Epithelial cell of alveolus of lung (primary cell): ENCODE data around the gene TTF1. TPM values are rescaled to one million over a fixed set of nuclear protein-coding genes. Genes with fewer than 3 reads are reported as not detected.

Experiments used
- total RNA-seq: library from RNA; depleted of rRNA; stranded (reverse); fragments of >200 nt; gene quantifications from 2 replicates; pipeline ENCODE4 v1.2.1, GENCODE V29; 2015

TTF1 gene
- 7.8 and 13.8 TPM in 2 replicates for total RNA-seq

DNA sequence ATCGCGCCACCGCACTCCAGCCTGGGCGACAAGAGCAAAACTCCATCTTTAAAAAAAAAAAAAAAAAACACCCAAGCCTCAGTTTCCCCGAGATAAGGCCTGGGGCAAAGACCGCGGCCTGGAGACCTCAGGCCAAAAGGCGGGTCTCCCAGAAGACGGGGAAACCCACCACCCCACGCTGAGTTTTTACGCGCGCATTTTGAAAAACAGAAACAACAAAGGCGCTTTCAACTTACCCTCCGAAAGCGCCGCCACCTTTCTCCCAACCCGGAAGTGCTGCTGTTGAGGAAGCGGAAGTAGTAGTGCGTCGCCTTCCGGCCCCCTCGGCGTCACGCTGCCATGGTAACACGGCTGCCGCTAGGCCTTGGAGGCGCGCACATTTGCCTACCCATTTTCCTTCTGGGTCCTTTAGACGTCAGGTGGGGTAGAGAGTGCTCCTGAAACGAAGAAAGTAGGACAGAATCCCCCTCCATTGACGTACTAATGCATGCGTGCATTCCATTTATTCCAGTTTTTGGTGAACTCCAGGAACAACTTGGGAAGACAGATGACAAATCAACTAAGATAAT, at the start of gene TTF1:
TSS of gene TTF1 (minus strand) at position 287 of the 569 bp plus-strand sequence. CDS start 4,019 bp downstream, outside the sequence.

GRCh38 chr9:132409828-132410528, 3.3 kb upstream of the TTF1 start, which contains the start of gene CFAP77:
Gene CFAP77, plus strand, starts transcription at chr9:132410211. Its CDS starts 61 bp downstream, at chr9:132410272.

GRCh38 chr9:132354637-132355355, 51.8 kb downstream of the TTF1 start, which contains the start of gene SETX:
Gene SETX, minus strand, starts transcription at chr9:132354986. Its CDS starts 5,558 bp downstream, at chr9:132349428.

Other genes starting within 250 kb of the TTF1 start
- 0.91 and 1.3 TPM in 2 replicates for gene NTNG2, start 244.8 kb downstream of the TTF1 start, total RNA-seq
- 32.7 TPM in 2 replicates for gene SETX, start 51.9 kb downstream of the TTF1 start, total RNA-seq
- gene CFAP77, start 3.4 kb upstream of the TTF1 start, total RNA-seq, result 0.08 TPM in 1 of 2 replicates, not detected in the other
- gene BARHL1, start 175.8 kb upstream of the TTF1 start, total RNA-seq, result not detected in 2 replicates